Effector memory CD4-positive, alpha-beta T cell (primary cell): ENCODE results near the gene ARHGAP1.

Experiments used
- DNase-seq, 3 donors: peaks; one replicate each; pipeline ENCODE4 v3.0.0-alpha.2; 2020
- H3K27ac ChIP-seq: 2 replicates; pipeline ENCODE4 v1.7.0; 2013; ENCODE audit warnings: mild to moderate bottlenecking, low read length, moderate library complexity; ENCODE audit not compliant: insufficient read depth, poor library complexity, severe bottlenecking
- H3K27me3 ChIP-seq: replicated peaks from 2 replicates; pipeline ENCODE4 v1.7.0; 2013; ENCODE audit warnings: mild to moderate bottlenecking, low read length; ENCODE audit not compliant: insufficient read depth, control insufficient read depth, poor library complexity, severe bottlenecking
- H3K36me3 ChIP-seq: 2 replicates; pipeline ENCODE4 v1.7.0; 2013; ENCODE audit warnings: mild to moderate bottlenecking, low read length, moderate library complexity; ENCODE audit not compliant: control insufficient read depth, insufficient read depth
- H3K4me1 ChIP-seq: 2 replicates; pipeline ENCODE4 v1.7.0; 2013; ENCODE audit warnings: low read length, mild to moderate bottlenecking; ENCODE audit not compliant: control insufficient read depth, insufficient read depth, poor library complexity, severe bottlenecking
- H3K4me3 ChIP-seq: 2 replicates; pipeline ENCODE4 v1.7.0; 2013; ENCODE audit warnings: low read length, low read depth, mild to moderate bottlenecking; ENCODE audit not compliant: insufficient read depth, poor library complexity, severe bottlenecking
- H3K9me3 ChIP-seq: 2 replicates; pipeline ENCODE4 v1.7.0; 2013; ENCODE audit warnings: mild to moderate bottlenecking, low read length, moderate library complexity; ENCODE audit not compliant: control insufficient read depth

The ARHGAP1 gene

GRCh38 chr11:46666516-46666915 lies 33.9 kb downstream of the ARHGAP1 start:
- H3K9me3 ChIP-seq, result no peaks in the 10 kb centered on the region
- no peak overlapping the region for H3K27ac ChIP-seq
- DNase-seq, result no peak
- no peaks in the 10 kb centered on the region for H3K27me3 ChIP-seq
- no peak overlapping the region for H3K4me3 ChIP-seq
- H3K36me3 ChIP-seq, result peaks cover 64% of the 10 kb centered on the region
- H3K4me1 ChIP-seq, result peaks cover 22% of the 10 kb centered on the region

GRCh38 chr11:46665356-46665755 lies 35.1 kb downstream of the ARHGAP1 start:
- H3K27me3 ChIP-seq, result no peaks in the 10 kb centered on the region
- H3K27ac ChIP-seq, result no peak overlapping the region
- H3K4me1 ChIP-seq, result peaks cover 11% of the 10 kb centered on the region
- no peak for DNase-seq
- no peak overlapping the region for H3K4me3 ChIP-seq
- no peaks in the 10 kb centered on the region for H3K9me3 ChIP-seq
- H3K36me3 ChIP-seq, result peaks cover 72% of the 10 kb centered on the region

- Histone ChIP-seq H3K36me3 (peaks cover 73% of the 10 kb centered on the region), H3K27ac (no peak overlapping the region), H3K27me3 (no peaks in the 10 kb centered on the region), H3K4me1 (peaks cover 3% of the 10 kb centered on the region), H3K9me3 (no peaks in the 10 kb centered on the region), H3K4me3 (no peak overlapping the region)
- no peak for DNase-seq
Measured at GRCh38 chr11:46664612-46665011, 35.8 kb downstream of the ARHGAP1 start.

DNA sequence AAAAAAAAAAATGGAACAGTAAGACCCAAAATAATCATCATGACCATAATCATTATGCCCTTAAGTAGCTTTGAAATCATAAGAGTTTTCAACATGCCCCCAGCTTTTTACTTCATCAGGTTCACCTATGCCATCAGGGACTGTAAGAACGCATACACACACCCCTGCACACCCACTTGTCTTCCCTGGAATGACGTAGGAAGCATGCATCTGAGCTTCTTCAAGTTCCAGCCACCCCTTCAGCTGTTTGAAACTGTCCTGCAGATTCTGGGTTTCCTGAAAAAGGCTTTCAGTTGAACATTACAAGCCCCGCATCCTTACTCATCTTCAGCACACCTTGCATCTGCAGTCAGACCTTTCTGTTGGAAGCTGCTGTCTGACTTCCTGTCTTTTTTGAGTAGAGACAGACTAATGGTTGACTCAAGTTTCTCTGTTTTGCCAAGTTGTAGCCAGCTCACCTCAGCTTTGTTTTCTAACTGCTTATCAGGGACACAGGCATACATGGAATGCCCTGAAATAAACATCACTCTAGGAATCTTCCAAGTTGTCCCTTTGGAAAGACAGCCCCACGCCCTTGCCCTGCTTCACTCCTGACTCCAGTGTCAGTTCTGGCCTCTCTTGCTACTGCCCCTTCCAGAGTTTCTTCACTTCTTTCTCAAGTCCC lies 37.0 kb downstream of the ARHGAP1 start:
- no peak for DNase-seq
- H3K36me3 ChIP-seq, result peaks cover 73% of the 10 kb centered on the region
- H3K27ac ChIP-seq, result no peak overlapping the region

GRCh38 chr11:46662366-46662765 lies 38.1 kb downstream of the ARHGAP1 start:
- H3K36me3 ChIP-seq, result peaks cover 73% of the 10 kb centered on the region
- H3K4me3 ChIP-seq, result no peak overlapping the region
- H3K4me1 ChIP-seq, result no peaks in the 10 kb centered on the region
- H3K27me3 ChIP-seq, result no peaks in the 10 kb centered on the region
- H3K27ac ChIP-seq, result no peak overlapping the region
- no peak for DNase-seq
- H3K9me3 ChIP-seq, result no peaks in the 10 kb centered on the region

More for the DNA sequence above, 37.0 kb downstream of the ARHGAP1 start:
- Histone ChIP-seq H3K4me1 (no peaks in the 10 kb centered on the region), H3K27me3 (no peaks in the 10 kb centered on the region), H3K9me3 (no peaks in the 10 kb centered on the region), H3K4me3 (no peak overlapping the region)

DNA sequence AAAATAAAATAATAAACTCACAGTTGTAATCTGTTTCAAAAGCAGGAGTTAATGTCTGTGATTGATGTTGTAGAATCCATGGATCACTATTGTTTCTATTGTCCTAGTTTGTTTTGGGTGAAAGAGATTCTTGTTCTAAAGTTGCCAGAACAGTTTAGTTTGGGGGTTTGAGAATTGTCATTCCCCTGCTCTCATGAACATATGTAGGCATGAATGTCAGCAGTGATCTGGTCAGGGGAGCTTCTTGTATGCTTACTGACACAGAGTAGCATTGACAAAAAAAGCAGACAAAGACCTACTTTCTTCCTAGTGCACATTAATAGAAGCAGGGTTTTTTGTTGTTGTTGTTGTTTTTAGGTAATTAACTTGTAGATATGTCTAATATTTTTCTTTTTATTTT lies 38.6 kb downstream of the ARHGAP1 start:
- no peak for DNase-seq
- no peaks in the 10 kb centered on the region for H3K9me3 ChIP-seq
- no peak overlapping the region for H3K27ac ChIP-seq
- no peaks in the 10 kb centered on the region for H3K4me1 ChIP-seq
- H3K36me3 ChIP-seq, result peaks cover 73% of the 10 kb centered on the region
- H3K4me3 ChIP-seq, result no peak overlapping the region
- H3K27me3 ChIP-seq, result no peaks in the 10 kb centered on the region

- no peaks in the 10 kb centered on the region for H3K4me1 ChIP-seq
- H3K36me3 ChIP-seq, result peaks cover 75% of the 10 kb centered on the region
- DNase-seq, result no peak
Measured at GRCh38 chr11:46659908-46660307, 40.5 kb downstream of the ARHGAP1 start.

DNA sequence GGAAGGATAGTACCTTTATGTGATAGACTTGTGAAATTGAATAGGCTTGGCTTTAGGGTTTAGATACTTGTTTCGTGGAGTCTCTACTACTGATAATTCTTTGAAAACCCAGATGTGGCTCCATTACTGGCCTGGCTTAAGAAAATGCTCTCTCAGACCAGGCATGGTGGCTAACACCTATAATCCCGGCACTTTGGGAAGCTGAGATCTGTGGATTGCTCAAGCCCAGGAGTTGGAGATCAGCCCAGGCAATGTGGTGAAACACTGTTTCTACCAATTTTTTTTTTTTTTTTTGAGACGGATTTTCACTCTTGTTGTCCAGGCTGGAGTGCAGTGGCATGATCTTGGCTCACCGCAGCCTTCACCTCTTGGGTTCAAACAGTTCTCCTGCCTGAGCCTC lies 42.2 kb downstream of the ARHGAP1 start:
- DNase-seq, result no peak

More at GRCh38 chr11:46659908-46660307, 40.5 kb downstream of the ARHGAP1 start:
- Histone ChIP-seq H3K27me3 (no peaks in the 10 kb centered on the region), H3K27ac (no peak overlapping the region), H3K4me3 (no peak overlapping the region), H3K9me3 (no peaks in the 10 kb centered on the region)

GRCh38 chr11:46657186-46657585 lies 43.2 kb downstream of the ARHGAP1 start:
- Histone ChIP-seq H3K4me1 (no peaks in the 10 kb centered on the region), H3K4me3 (no peak overlapping the region), H3K9me3 (no peaks in the 10 kb centered on the region), H3K27me3 (no peaks in the 10 kb centered on the region), H3K27ac (no peak overlapping the region), H3K36me3 (peaks cover 74% of the 10 kb centered on the region)
- no peak for DNase-seq

More for the DNA sequence above, 42.2 kb downstream of the ARHGAP1 start:
- Histone ChIP-seq H3K4me3 (no peak overlapping the region), H3K4me1 (no peaks in the 10 kb centered on the region), H3K9me3 (no peaks in the 10 kb centered on the region), H3K36me3 (peaks cover 74% of the 10 kb centered on the region), H3K27ac (no peak overlapping the region), H3K27me3 (no peaks in the 10 kb centered on the region)

GRCh38 chr11:46655631-46656030 lies 44.8 kb downstream of the ARHGAP1 start:
- no peak for DNase-seq
- Histone ChIP-seq H3K4me1 (no peaks in the 10 kb centered on the region), H3K36me3 (peaks cover 76% of the 10 kb centered on the region), H3K9me3 (no peaks in the 10 kb centered on the region), H3K27me3 (no peaks in the 10 kb centered on the region), H3K27ac (no peak overlapping the region), H3K4me3 (no peak overlapping the region)
